Colonic mucosa (tissue), 4 donors: ENCODE results near the gene WDR81. TPM values are rescaled to one million over a fixed set of nuclear protein-coding genes. Genes with fewer than 3 reads are reported as not detected.
"Not testable (repeated sequence)": the region's sequence is repeated elsewhere in the genome, so short reads cannot be mapped to it uniquely, and the experiment has no call there.

Experiments
- DNase-seq: peaks from one replicate; pipeline ENCODE4 v3.0.0-alpha.2; 2020
- H3K27ac ChIP-seq: fragments of 200-600 bp; one replicate; pipeline ENCODE4 v1.8.0; 2021
- H3K27me3 ChIP-seq: fragments of 200-600 bp; one replicate; pipeline ENCODE4 v1.8.0; 2021
- H3K36me3 ChIP-seq: fragments of 200-600 bp; one replicate; pipeline ENCODE4 v1.8.0; 2021
- H3K4me1 ChIP-seq: fragments of 200-600 bp; one replicate; pipeline ENCODE4 v1.8.0; 2021; ENCODE audit warnings: mild to moderate bottlenecking
- H3K4me3 ChIP-seq: fragments of 200-600 bp; one replicate; pipeline ENCODE4 v1.8.0; 2021
- H3K9ac ChIP-seq, 2 donors: one replicate each; pipeline ENCODE4 v1.7.0; 2013; ENCODE audit warnings: control low read depth in 2 of 2, low read depth in 2 of 2, low read length in 2 of 2
- H3K9me3 ChIP-seq: fragments of 200-600 bp; one replicate; pipeline ENCODE4 v1.8.0; 2021
- intact Hi-C: fragments of 100-400 bp; cut with DNase I; formaldehyde crosslinking; loops from one replicate; pipeline ENCODE4 v1.14.1; 2022
- total RNA-seq, 2 donors: library from RNA; stranded (reverse); fragmentation: NEBNext Ultra II Directional in 1 of 2; extraction: Animal tissue kit (Norgen Biotek cat#: 25700) in 1 of 2; gene quantifications; one replicate each; pipeline ENCODE4 v1.2.1, GENCODE V29; 2021
- TF ChIP-seq, protein P1 (sequence below): fragments of 200-600 bp; IDR thresholded peaks from one replicate; pipeline ENCODE4 v1.8.0; 2022; ENCODE audit warnings: antibody characterized with exemption, mild to moderate bottlenecking
- donor health status: healthy.
- donor health status: DM: no; HTN: no; CAD: no.
- donor health status: DM: no; HTN: no; CAD: no.

Gene WDR81
- total RNA-seq, 2 donors from 2014 or later: 9.2 to 16.0 TPM

DNA sequence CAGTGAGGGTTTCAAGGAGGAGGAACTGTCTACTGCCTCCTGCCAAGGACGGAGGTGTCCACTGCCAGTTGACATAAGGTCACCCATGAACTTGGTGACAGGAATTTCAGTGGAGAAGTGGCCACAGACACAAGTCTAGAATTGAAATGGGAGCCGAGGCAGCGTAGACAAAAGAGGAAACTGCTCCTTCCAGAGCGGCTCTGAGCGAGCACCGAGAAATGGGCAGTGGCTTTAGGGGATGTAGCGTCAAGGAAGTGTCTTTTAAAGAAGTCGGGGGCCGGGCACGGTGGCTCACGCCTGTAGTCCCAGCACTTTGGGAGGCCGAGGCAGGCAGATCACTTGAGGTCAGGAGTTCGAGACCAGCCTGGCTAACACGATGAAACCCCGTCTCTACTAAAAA, 34.3 kb downstream of the WDR81 start:
- intact Hi-C loops: no loop called here
- Histone ChIP-seq H3K36me3 (no peaks in the 10 kb centered on the region), H3K9ac (no peak overlapping the region), H3K9me3 (no peaks in the 10 kb centered on the region), H3K4me3 (no peak overlapping the region), H3K27ac (no peak overlapping the region), H3K4me1 (peaks cover 6% of the 10 kb centered on the region), H3K27me3 (no peaks in the 10 kb centered on the region)
- TF ChIP-seq, protein P1, sequence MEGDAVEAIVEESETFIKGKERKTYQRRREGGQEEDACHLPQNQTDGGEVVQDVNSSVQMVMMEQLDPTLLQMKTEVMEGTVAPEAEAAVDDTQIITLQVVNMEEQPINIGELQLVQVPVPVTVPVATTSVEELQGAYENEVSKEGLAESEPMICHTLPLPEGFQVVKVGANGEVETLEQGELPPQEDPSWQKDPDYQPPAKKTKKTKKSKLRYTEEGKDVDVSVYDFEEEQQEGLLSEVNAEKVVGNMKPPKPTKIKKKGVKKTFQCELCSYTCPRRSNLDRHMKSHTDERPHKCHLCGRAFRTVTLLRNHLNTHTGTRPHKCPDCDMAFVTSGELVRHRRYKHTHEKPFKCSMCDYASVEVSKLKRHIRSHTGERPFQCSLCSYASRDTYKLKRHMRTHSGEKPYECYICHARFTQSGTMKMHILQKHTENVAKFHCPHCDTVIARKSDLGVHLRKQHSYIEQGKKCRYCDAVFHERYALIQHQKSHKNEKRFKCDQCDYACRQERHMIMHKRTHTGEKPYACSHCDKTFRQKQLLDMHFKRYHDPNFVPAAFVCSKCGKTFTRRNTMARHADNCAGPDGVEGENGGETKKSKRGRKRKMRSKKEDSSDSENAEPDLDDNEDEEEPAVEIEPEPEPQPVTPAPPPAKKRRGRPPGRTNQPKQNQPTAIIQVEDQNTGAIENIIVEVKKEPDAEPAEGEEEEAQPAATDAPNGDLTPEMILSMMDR: no peak
- DNase-seq: no peak

DNA sequence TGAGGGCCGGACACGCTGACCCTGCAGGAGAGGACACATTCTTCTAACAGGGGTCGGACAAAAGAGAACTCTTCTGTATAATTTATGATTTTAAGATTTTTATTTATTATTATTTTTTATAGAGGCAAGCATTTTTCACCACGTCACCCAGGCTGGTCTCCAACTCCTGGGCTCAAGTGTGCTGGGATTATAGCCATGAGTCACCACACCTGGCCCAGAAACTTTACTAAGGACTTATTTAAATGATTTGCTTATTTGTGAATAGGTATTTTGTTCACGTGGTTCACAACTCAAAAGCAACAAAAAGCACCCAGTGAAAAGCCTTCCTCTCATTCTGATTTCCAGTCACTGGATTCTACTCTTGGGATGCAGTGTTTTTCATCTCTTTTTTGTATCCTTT, 35.0 kb downstream of the WDR81 start:
- H3K9ac ChIP-seq: no peak overlapping the region
- TF ChIP-seq, protein P1: no peak

DNA sequence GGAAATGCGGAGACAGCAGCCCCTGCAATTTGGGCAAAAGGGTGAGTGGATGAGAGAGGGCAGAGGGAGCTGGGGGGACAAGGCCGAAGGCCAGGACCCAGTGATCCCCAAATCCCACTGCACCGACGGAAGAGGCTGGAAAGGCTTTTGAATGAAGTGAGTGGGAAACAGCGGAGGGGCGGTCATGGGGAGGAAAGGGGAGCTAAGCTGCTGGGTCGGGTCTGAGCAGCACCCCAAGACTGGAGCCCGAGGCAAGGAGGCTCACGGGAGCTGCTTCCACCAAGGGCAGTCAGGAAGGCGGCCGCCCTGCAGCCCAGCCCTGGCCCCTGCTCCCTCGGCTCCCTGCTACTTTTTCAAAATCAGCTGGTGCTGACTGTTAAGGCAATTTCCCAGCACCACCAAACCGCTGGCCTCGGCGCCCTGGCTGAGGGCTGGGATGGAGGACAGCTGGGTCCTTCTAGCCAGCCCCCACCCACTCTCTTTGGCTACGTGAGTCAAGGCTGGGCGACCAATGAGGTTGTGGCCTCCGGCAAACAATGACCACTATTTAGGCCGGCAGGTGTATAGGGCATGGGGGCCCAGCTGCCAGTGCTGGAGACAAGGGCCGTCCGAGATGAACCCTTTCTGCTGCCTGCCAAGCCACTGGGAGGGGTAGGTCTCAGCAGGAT, 37.9 kb downstream of the WDR81 start:
- TF ChIP-seq, protein P1: no peak
- Histone ChIP-seq H3K4me1 (peaks cover 7% of the 10 kb centered on the region), H3K4me3 (no peak overlapping the region), H3K9me3 (no peaks in the 10 kb centered on the region), H3K36me3 (no peaks in the 10 kb centered on the region), H3K27me3 (no peaks in the 10 kb centered on the region), H3K9ac (peak overlapping the region; percentile 32 to 40), H3K27ac (peak overlapping the region; percentile 69)
- intact Hi-C loops: no loop called here
- DNase-seq: no peak

More for the DNA sequence above, 35.0 kb downstream of the WDR81 start:
- Histone ChIP-seq H3K27me3 (no peaks in the 10 kb centered on the region), H3K36me3 (no peaks in the 10 kb centered on the region), H3K9me3 (no peaks in the 10 kb centered on the region), H3K4me1 (peaks cover 7% of the 10 kb centered on the region), H3K4me3 (no peak overlapping the region), H3K27ac (no peak overlapping the region)
- DNase-seq: no peak
- intact Hi-C loops: no loop called here

DNA sequence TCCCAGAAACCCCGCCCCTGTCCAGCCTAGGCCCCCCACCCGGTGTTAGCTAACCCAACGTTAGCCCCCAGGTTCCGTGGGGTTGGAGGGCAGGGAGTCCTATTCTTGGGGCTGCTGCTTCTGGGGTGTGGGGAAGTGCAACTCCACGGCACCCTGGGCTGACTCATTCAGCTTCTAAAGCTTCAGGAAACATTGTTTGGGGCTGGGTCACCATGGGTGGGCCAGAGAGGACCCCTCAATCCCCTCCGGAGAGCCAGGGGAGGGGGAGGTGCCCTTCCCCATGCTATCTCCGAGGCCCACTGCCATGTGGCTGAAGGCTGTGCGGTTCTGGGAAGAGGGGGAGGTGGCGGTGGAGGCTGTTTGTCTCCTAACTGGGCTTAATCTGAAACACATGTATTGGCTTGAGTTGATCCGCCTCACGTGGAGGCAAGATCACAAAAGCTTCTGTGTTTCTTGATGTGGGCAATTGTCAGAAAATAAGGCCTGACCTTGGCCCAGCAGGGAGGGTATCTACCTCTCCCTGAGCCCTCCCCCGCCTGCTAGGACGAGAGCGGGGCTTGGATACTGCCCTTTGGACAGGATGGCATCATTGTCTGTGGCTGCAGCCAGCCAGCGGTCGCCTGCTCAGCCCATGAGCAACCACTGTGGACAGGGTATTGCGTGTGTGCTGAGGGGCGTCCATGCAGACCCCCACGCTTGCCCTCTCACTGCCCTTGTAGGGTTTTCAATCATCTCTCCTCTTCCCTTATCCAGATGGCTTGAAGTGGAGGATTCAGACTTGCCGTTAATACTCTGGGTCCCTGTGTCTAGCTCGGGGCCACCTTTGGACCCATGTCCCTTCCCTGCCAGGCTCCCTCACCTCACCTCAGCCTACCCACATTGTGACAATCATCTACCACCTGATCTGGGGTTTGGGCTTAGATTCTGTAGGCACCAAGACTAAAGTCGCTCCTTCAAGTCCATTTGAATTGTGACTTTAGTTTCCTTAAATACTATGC, 38.7 kb downstream of the WDR81 start:
- Histone ChIP-seq H3K27me3 (no peaks in the 10 kb centered on the region), H3K27ac (peak overlapping the region; percentile 69), H3K4me1 (peaks cover 7% of the 10 kb centered on the region), H3K9ac (peak overlapping the region; percentile 19 to 30), H3K4me3 (no peak overlapping the region), H3K36me3 (no peaks in the 10 kb centered on the region), H3K9me3 (no peaks in the 10 kb centered on the region)
- no peak for DNase-seq
- TF ChIP-seq, protein P1: no peak
- intact Hi-C loops: no loop called here

DNA sequence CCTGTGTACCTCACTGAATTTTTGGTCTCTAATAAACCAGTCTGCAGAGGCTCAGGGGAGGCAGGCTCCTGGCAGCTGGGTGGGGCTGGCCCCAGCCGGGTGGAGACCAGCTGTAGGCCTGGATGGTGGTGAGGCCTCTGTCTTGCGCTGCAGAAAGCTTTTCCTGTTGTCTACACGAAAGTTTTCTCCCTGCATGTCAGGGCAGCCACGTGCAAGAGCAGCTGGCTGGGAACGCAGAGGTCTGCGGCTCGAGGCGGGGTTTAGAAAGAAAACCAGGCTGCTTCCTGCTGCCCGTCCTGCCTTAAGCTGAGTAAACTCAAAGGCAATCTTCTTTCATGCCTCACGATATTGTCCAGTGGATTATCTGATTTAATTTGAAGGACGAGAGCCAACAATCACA, 39.8 kb downstream of the WDR81 start:
- peaks cover 7% of the 10 kb centered on the region for H3K4me1 ChIP-seq
- H3K9ac ChIP-seq: peak overlapping the region in 1 of 2 donors; percentile 19
- H3K27ac ChIP-seq: peak overlapping the region; percentile 69
- no peaks in the 10 kb centered on the region for H3K9me3 ChIP-seq
- H3K4me3 ChIP-seq: no peak overlapping the region
- intact Hi-C loops: no loop called here
- H3K27me3 ChIP-seq: no peaks in the 10 kb centered on the region
- TF ChIP-seq, protein P1: no peak
- DNase-seq: peak; percentile 65
- no peaks in the 10 kb centered on the region for H3K36me3 ChIP-seq

DNA sequence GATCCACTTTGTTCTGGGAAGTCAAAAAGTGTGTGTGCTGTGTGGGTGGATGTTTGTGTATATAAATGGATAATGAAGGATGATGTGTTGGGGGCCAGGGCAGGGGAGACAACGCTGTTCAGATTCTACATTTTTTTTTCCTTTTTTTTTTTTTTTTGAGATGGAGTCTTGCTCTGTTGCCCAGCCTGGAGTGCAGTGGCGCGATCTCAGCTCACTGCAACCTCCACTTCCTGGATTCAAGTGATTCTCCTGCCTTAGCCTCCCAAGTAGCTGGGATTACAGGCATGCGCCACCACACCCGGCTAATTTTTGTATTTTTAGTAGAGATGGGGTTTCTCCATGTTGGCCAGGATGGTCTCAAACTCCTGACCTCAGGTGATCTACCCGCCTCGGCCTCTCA, 40.2 kb downstream of the WDR81 start:
- H3K9ac ChIP-seq, H3K36me3 ChIP-seq, H3K9me3 ChIP-seq, H3K27me3 ChIP-seq, H3K4me3 ChIP-seq, DNase-seq, intact Hi-C loops, H3K4me1 ChIP-seq: not testable (repeated sequence)
- H3K27ac ChIP-seq: peak overlapping the region; percentile 69
